ENCODE results near the gene ALK.

GRCh38 chr2:29616569-29616968 lies 304.8 kb downstream of the ALK start:
- TF ChIP-seq FOSL2 (IDR thresholded peaks at IDR 0.05; ENCODE audit: borderline replicate concordance, low read depth) (no peak), CTCF (IDR thresholded peaks at IDR 0.05) (no peak), GABPA (IDR thresholded peaks at IDR 0.05; ENCODE audit: low read depth) (no peak), CHD2 (IDR thresholded peaks at IDR 0.05; ENCODE audit: low read length, partially characterized antibody) (no peak)
